ENCODE results near the gene FBXO22. TPM values are rescaled to one million over a fixed set of nuclear protein-coding genes. Genes with fewer than 3 reads are reported as not detected.

FBXO22 gene
- total RNA-seq, 4 donors from 2014 or later, result 8.3 to 21.4 (median 19.4) TPM

GRCh38 chr15:75989045-75989444 lies 85.4 kb downstream of the FBXO22 start:
- no peak for DNase-seq
- H3K4me1 ChIP-seq, result no peaks in the 10 kb centered on the region
- no peaks in the 10 kb centered on the region for H3K27me3 ChIP-seq
- no peak overlapping the region for H3K27ac ChIP-seq
- H3K36me3 ChIP-seq, result no peaks in the 10 kb centered on the region
- TF ChIP-seq CTCF (IDR thresholded peaks at IDR 0.05) (no peak), POLR2A (IDR thresholded peaks at IDR 0.05) (no peak)
- H3K9me3 ChIP-seq, result no peaks in the 10 kb centered on the region
- H3K4me3 ChIP-seq, result no peak overlapping the region

GRCh38 chr15:75989875-75990274 lies 86.2 kb downstream of the FBXO22 start:
- Histone ChIP-seq H3K36me3 (no peaks in the 10 kb centered on the region), H3K9me3 (no peaks in the 10 kb centered on the region), H3K27me3 (no peaks in the 10 kb centered on the region), H3K4me3 (no peak overlapping the region), H3K4me1 (no peaks in the 10 kb centered on the region), H3K27ac (no peak overlapping the region)
- TF ChIP-seq CTCF (IDR thresholded peaks at IDR 0.05), result no peak
- TF ChIP-seq POLR2A (IDR thresholded peaks at IDR 0.05), result no peak
- DNase-seq, result no peak

Small RNA genes lying within 50 kb of the gene (small RNA-seq; reads per million reads assigned to genes)
- 0 reads per million in 2 donors for gene RN7SL510P

Other genes starting within 250 kb of the FBXO22 start
- 10 to 100 TPM in 1 of 4 donors, 1 to 10 TPM in 3; 2.8 to 15.7 (median 6.3) TPM for gene CSPG4, start 191.0 kb upstream of the FBXO22 start, total RNA-seq
- 10 to 100 TPM in 2 of 4 donors, 1 to 10 TPM in 2; 9.3 to 52.0 (median 12.2) TPM for gene UBE2Q2, start 60.4 kb upstream of the FBXO22 start, total RNA-seq
- gene NRG4, start 108.5 kb downstream of the FBXO22 start, total RNA-seq, result not detected
- not detected for gene TMEM266, start 156.1 kb downstream of the FBXO22 start, total RNA-seq

Data from Peyer's patch (tissue), 4 donors.